Renal pelvis (tissue), 12 donors: ENCODE measurements around the gene CHRNA10. TPM values are rescaled to one million over a fixed set of nuclear protein-coding genes. Genes with fewer than 3 reads are reported as not detected.
A peak's percentile ranks its signal among the peaks of the same experiment; 100 is the strongest.

Source experiments
- DNase-seq: peaks from one replicate; pipeline ENCODE4 v3.0.0-alpha.2; 2013
- long read RNA-seq, 16 experiments: transcript quantifications; one replicate each; lab custom pipeline, GENCODE V29; 2026
- polyA plus RNA-seq, 3 donors: library from polyadenylated mRNA; unstranded; fragments of 120-200 nt; gene quantifications; one replicate each; pipeline ENCODE4 v1.2.1, GENCODE V29; 2013; ENCODE audit not compliant: insufficient read length in 3 of 3

Gene CHRNA10, protein sequence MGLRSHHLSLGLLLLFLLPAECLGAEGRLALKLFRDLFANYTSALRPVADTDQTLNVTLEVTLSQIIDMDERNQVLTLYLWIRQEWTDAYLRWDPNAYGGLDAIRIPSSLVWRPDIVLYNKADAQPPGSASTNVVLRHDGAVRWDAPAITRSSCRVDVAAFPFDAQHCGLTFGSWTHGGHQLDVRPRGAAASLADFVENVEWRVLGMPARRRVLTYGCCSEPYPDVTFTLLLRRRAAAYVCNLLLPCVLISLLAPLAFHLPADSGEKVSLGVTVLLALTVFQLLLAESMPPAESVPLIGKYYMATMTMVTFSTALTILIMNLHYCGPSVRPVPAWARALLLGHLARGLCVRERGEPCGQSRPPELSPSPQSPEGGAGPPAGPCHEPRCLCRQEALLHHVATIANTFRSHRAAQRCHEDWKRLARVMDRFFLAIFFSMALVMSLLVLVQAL
- polyA plus RNA-seq, result 1 to 10 TPM; 1.7 to 2.9 (median 2.9) TPM
- long read RNA-seq, donor 1, result 0 reads
- long read RNA-seq, donor 2, result 0 reads
- long read RNA-seq, donor 3, result 0 reads
- long read RNA-seq, donor 4, result 0 reads
- long read RNA-seq, donor 5, result 0 reads
- long read RNA-seq, donor 6, result 0 reads
- long read RNA-seq, donor 7, result 0 reads
- long read RNA-seq, donor 8, result 0 reads
- long read RNA-seq, donor 9, partial matches to known transcripts, result 5 of 5 reads
- long read RNA-seq, donor 9, other reads (novel, unspliced or antisense), result 0 of 5 reads
- long read RNA-seq, donor 10, result 0 reads
- long read RNA-seq, donor 11, result 0 reads
- long read RNA-seq, donor 12, result 0 reads
- long read RNA-seq, donor 13, result 0 reads
- long read RNA-seq, donor 14, result 0 reads
- long read RNA-seq, donor 15, result 0 reads
- long read RNA-seq, donor 16, result 0 reads

DNA sequence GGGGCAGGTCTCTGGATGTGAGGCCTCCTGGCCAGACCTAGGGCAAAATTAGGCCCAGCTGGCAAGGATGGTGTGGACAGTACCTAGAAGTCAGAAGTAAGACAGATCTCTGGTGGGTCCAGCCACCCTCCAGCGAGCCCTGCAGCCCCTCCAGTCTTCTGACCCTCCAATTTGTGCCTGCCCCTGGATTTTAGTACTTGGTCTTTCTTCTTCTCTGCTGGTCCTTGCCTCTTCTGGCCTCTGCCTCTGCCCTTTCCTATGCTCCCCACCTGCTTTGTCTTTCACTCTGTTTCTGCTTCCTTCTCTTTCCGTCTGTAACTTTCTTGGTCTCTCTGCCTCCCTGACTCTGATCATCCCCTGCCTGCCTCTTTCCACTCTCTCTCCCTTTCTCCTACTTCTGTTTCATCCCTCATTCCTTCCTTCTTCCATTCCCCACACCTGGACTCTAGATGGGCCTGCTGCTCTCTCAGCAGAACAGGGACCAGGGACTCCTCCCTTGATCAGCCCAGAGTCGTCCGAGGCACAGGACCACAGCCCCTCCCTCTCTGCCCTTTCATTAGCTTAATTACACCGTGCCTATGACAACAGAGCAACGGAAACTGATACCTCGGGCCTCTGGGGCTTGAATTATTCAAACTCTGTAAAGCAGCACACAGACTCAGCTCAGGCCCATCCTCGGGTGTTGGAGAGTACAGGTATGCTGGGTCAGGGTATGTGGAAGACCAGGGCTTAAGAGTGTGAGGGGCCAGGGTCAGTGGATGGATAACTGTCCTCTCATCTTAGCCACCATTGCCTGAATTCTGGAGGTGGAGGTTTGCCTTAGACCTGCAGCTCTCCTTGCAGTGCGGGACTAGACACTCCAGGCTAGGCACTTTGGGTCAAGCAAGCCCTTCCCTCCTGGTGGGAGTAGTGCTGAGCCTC is at the start of gene CHRNA10:
CHRNA10 (minus strand) TSS at position 51 of the 921 bp plus-strand sequence. CDS start 72 bp downstream, outside the sequence.
- DNase-seq, result peak; percentile 37

- no peak for DNase-seq
Observed at GRCh38 chr11:3712274-3712673, 41.1 kb upstream of the CHRNA10 start.

- DNase-seq, result no peak
Observed at GRCh38 chr11:3710485-3711259, 39.5 kb upstream of the CHRNA10 start.

DNA sequence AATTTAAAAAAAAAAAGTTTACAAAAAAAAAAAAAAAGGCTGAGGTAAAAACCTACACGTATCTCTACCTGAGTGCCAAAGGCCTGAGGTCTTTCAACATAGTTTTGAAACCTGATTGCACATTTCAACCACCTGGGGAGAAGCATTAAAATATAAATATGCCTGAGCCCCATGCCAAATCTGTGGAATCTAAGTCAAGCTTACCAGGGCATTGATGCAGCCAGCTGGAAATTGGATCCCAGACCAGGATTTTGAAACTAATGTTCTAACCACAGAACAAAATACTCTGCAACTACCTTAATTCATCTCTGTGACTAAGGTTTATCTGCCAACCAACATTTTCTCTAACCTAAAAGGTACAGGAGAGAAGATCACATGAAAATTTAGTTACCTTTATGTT is 38.8 kb upstream of the CHRNA10 start:
- peak; percentile 1 for DNase-seq

DNA sequence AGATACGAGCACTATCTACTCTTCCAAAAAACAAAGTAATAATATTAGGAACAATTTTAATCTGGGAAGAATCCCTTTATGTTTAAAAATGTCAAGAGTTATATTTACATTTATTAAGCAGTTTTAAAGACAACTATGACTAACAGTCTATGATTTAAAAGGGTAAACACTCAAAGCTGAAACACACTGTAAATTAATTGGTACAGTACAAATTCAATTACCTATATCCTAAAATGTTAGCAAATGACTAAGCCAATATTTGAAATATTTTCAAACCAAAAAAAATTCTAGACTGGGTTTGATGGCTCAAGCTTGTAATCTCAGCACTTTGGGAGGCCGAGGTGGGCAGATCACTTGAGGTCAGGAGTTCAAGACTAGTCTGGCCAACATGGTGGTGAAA is 36.0 kb upstream of the CHRNA10 start:
- DNase-seq, result no peak

DNA sequence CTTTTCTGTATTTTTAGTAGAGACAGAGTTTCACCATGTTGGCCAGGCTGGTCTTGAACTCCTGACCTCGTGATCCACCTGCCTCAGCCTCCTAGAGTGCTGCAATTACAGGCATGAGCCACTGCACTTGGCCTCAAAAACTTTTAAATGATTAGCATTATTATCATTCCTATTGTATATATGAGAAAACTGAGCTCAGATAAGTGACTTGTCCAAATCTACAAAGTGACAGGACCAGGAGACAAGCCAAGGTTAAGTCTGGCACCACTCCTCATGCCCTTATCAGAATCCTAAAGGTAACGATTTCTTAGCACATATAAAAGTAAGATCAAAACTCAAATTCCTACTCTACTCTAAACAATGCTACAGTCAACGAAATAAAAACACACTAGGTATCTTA is 32.2 kb upstream of the CHRNA10 start:
- no peak for DNase-seq

DNA sequence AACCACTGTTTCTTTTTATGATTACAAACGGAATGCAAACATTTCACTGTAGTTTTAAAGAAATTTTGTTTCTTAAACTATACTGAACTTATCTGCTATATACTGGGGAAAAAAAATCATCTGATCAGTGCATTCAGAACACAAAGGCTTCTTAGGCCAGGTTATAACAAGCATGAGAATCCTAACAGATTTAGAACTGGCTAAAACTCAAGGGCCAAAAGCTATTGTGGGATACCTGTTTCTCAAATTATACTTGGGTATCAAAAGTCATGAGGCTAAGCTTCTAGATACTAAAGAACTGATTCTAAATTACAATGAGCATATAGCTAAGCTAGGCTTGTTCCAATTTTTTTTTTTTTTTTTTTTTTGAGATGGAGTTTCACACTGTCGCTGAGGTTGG is 29.7 kb upstream of the CHRNA10 start:
- no peak for DNase-seq

DNA sequence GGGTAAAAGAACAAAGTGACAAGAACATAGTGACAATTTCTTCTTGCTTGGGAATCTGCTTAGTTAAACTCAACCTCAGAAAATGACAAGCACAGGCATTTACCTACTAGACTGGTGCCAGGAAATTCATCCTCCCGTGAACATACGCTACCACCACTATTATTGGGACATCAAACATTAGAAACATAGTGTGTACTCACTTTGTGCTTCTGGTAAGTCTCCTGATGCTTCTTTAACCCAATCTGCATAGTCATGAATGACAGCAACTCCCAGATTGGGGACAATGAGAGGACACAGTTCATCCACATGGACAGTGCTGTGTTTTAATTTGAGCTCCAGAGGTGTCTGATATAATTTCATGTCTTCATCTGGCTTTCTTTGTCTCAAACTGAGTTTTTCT is 29.2 kb upstream of the CHRNA10 start:
- no peak for DNase-seq

GRCh38 chr11:3686751-3687150 is 15.6 kb upstream of the CHRNA10 start:
- DNase-seq, result no peak

GRCh38 chr11:3685923-3686322 is 14.7 kb upstream of the CHRNA10 start:
- DNase-seq, result no peak

DNA sequence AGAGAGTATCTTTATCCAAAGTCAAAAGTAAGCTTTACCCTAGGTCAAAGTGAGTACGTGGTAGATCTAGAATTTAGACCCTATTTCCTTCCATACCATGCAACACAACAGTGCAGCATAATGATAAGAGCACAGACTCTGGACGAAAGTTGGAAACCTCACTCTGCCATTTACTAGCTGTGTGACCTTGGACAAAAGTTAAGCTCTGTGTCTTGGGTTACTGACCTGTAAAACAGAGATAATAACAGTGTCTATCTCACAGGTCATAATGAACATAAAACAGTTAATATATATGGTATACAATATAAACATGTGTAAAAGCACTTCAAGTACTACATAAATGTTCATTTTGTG is 13.6 kb upstream of the CHRNA10 start:
- DNase-seq, result no peak

GRCh38 chr11:3684129-3684818 is 13.1 kb upstream of the CHRNA10 start:
- DNase-seq, result no peak

GRCh38 chr11:3683039-3683438 is 11.9 kb upstream of the CHRNA10 start:
- DNase-seq, result no peak

DNA sequence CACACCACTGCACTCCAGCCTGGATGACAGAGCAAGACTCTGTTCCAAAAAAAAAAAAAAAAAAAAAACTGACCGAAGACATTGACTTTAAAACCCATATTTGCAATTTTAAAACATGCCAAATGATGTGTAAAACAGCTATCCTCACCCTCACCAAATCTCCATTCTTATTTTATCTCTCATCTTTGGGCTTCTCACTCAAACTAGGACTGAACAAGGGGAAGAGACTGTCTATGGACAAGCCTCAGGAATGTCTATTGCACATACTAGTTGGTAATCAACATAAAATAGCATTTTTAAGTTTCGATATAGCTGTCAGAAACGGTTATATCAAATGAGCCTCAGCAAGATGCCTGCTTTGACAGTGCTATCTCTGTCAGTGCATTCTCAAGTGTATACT is 7.9 kb upstream of the CHRNA10 start:
- no peak for DNase-seq

DNA sequence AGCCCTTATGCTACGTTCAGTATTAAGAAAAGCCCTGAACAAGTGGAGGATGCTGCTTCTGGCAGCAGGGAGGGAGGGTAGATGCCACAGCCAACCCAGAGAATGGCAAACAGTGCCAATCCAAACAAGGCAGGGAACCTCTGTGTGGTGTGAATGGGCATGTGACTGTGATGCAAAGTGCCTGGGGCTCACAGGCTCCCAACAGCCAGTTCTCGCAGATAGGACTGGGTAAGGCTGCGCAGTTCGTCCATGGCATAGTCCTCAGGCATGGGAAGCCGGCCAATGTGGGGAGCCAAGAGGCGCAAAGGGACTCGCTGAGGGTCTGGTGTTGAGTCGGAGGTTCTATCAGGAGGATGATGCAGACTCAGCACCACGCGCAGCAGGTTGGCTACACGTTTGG is 4.8 kb upstream of the CHRNA10 start:
- no peak for DNase-seq

- DNase-seq, result no peak
Observed at GRCh38 chr11:3674189-3674588, 3.0 kb upstream of the CHRNA10 start.

GRCh38 chr11:3669742-3670183 is 1.4 kb downstream of the CHRNA10 start:
- no peak for DNase-seq

DNA sequence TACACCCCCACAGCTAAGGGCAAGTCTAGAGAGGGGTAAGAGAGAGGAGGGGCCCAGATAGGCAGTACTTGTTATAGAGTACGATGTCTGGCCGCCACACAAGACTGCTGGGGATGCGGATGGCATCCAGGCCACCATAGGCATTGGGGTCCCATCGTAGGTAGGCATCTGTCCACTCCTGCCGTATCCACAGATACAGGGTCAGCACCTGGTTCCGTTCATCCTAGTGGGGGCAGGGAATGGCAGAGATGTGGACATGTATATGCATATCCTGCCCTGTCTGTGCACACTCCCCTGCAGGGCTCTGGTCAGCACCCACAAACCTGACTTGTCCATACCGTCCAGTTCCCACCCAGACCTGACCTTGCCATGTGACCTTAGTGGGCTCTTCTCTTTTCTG is 2.1 kb downstream of the CHRNA10 start:
- DNase-seq, result no peak

DNA sequence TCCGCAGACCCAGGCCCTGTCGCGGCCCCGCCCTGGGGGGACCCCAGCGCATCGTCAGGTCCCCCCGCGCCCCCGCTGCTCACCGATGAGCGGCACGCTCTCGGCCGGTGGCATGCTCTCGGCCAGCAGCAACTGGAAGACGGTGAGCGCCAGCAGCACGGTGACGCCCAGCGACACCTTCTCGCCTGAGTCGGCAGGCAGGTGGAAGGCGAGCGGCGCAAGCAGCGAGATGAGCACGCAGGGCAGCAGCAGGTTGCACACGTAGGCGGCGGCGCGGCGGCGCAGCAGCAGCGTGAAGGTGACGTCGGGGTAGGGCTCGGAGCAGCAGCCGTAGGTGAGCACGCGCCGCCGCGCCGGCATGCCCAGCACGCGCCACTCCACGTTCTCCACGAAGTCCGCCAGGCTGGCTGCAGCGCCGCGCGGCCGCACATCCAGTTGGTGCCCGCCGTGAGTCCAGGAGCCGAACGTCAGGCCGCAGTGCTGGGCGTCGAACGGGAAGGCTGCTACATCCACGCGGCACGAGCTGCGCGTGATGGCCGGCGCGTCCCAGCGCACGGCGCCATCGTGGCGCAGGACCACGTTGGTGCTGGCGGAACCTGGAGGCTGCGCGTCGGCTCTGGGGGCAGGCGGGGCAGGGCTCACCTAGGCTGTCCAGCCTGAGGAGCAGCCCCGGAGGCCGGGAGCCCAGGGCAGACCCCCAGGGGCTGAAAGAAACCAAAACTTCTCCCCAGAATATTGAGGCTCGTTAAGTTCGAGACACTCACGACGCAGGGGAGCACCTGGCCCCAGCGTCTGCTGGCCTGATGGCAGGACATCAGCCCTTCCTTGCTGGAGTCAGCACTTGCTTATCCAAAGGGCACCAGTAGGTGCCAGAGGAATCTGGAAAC is 3.8 kb downstream of the CHRNA10 start:
- no peak for DNase-seq
